Astrocyte (in vitro differentiated cells and primary cell): ENCODE measurements around the gene CEP83.

Experiments used
- EZH2 ChIP-seq: IDR thresholded peaks from 2 replicates; pipeline ENCODE4 v1.6.1; 2012; ENCODE audit warnings: mild to moderate bottlenecking, low read length, inconsistent platforms; ENCODE audit not compliant: insufficient read depth
- TF ChIP-seq, protein P1 (sequence below): IDR thresholded peaks from 2 replicates; pipeline ENCODE4 v1.5.1; 2011; ENCODE audit warnings: low read depth, mild to moderate bottlenecking, inconsistent platforms, low read length, moderate library complexity; ENCODE audit not compliant: insufficient read depth

DNA sequence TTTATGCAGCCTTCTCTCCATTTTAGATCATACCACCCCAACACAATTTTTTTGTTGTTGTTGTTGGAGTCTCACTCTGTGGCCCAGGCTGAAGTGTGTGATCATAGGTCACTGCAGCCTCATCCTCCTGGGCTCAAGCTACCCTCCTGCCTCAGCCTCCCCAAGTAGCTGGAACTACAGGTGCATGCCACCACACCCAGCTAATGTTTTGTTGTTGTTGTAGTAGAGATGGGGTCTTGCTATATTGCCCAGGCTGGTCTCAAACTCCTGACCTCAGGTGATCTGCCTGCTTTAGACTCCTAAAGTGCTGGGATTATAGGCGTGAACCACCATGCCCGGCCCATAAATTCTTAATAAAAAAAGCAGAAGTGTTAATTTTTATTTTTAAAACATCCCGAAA is 199.7 kb downstream of the CEP83 start:
- TF ChIP-seq, protein P1, sequence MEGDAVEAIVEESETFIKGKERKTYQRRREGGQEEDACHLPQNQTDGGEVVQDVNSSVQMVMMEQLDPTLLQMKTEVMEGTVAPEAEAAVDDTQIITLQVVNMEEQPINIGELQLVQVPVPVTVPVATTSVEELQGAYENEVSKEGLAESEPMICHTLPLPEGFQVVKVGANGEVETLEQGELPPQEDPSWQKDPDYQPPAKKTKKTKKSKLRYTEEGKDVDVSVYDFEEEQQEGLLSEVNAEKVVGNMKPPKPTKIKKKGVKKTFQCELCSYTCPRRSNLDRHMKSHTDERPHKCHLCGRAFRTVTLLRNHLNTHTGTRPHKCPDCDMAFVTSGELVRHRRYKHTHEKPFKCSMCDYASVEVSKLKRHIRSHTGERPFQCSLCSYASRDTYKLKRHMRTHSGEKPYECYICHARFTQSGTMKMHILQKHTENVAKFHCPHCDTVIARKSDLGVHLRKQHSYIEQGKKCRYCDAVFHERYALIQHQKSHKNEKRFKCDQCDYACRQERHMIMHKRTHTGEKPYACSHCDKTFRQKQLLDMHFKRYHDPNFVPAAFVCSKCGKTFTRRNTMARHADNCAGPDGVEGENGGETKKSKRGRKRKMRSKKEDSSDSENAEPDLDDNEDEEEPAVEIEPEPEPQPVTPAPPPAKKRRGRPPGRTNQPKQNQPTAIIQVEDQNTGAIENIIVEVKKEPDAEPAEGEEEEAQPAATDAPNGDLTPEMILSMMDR = no peak
- TF ChIP-seq EZH2 = no peak
